ENCODE measurements around the gene SPG21.
"Not testable (repeated sequence)": the region's sequence is repeated elsewhere in the genome, so short reads cannot be mapped to it uniquely, and the experiment has no call there.

Gene SPG21, protein sequence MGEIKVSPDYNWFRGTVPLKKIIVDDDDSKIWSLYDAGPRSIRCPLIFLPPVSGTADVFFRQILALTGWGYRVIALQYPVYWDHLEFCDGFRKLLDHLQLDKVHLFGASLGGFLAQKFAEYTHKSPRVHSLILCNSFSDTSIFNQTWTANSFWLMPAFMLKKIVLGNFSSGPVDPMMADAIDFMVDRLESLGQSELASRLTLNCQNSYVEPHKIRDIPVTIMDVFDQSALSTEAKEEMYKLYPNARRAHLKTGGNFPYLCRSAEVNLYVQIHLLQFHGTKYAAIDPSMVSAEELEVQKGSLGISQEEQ

DNA sequence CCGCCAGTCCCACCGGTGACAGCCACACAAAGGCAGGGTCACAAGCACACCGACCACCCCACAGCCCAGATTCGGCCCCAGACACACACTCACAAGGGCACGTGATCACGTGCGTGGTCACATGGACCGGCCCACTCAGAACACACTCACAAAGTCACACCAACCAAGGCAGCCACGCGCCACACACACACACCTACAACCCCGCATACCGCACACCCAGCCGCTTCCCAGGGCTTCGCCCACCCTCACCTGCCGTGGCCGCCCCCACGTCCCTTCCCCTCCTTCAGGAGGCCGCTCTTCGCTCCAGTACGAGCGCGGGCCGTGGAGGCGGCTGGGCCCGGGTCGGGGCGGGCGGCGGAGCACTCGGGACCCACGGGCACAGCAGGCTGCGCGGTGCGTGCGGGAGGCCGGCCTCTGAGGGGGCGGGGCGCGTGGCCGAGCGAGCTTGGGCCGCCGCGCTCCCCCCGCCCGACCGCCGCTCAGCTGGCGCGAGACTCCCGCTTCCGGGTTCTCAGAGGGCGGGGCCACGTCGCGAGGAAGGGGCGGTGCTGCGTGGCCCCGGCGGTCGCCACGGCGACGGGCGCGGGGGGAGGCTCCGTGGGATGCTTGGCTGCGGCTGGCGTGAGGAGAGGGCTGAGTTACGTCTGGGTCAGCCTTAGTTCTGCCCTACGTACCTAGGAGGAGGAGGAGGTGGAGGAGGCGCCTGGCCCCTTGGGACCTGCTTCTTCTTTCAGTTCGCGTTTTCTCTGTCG is at the start of gene SPG21:
TSS of gene SPG21 (minus strand) at position 499 of the 752 bp plus-strand sequence. CDS start 6,345 bp downstream, outside the sequence.
- peak; percentile 96 for DNase-seq

DNA sequence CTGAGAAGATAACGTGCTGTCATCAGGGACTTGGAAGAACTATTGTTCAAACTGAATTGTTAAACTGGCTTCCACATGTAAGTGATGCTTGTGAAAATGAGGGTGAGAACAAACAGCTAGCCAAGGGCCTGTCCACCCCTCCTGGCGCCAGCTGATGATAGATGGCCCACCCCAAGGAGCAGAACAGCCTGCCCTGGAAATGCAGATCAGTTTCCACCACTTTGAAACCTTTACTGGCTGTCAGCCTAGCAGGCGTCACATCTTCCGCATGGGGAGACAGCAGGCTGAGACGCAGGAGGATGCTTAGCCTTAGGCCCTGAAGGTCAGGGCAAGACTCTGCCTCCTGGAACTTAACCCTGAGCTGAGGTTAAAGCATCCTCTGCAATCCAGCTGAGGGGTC is 49.1 kb upstream of the SPG21 start:
- no peak for DNase-seq

DNA sequence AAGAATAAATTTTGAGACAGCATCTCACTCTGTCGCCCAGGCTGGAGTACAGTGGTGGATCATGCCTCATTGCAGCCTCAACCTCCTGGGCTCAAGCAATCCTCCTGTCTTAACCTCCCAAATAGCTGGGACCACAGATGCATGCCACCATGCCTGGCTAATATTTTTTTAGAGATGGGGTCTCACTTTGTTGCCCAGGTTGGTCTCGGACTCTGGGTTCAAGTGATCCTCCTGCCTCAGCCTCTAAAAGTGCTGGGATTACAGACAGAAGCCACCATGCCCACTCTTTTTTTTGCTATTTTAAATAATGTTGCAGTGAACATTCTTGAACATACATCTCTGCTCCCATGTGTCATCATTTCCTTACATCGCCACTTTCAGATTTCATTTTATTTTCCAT is 48.7 kb upstream of the SPG21 start:
- no peak for DNase-seq

DNA sequence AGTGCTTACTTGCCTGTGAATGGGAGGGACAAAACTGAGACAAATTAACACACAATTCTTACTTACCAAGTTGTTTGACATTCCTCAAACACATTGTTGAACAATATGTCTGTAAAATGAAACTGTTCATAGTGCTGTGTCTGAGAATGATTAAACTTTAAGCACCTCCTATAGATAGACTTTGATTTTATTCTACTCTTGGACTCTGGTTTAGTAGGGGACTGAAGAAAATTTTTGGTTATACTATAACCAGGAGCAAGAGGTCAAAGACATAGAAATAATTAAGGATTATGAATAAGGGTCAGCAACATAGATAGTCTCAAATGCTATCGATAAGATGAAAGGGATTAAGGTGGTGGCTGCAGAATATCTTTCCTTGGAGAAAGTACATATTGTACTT is 47.6 kb upstream of the SPG21 start:
- no peak for DNase-seq

DNA sequence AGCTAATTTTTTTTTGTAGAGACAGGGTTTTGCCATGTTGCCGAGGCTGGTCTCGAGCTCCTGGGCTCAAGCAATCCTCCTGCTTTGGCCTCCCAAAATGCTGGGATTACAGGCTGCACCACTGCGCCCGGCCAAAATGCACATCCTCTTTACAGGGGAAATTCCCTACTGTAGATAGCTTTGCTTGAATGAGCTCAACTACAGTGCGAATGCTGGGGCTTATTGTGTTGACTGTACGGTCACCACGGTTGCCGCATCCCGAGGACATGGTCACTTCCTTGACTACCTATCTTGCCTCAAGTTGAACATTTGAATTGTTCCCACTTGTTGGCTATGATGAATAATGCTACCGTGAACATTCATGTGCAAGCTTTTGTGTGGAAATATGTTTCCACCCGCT is 45.0 kb upstream of the SPG21 start:
- DNase-seq = no peak

DNA sequence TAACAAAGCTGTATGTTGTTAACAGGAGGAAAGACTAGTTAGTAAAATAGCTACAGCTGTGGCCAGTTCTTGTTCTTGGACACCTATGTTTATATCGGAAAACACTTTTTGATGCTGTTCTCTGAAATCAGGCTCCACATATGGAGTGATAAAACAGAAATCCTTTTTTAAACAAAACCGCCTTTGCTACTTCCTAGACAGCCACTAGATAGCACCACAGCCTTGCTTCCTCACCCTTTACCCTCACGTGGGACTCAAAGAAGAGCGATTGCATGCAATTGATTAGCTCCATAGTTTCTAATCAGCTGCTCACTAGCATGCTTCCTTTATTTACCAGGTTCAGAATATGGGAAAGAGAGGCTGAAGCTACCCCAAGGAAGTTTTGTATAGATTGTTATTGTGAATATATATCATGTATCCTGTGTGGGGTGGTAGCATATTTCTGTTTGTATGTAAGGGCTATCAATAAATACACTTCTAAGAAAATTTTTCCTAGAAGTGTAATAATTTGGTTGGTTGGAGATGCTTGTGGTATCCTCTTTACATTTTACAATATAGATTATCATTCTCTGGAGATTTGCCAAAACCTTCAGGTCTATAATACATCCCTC is 44.0 kb upstream of the SPG21 start:
- peak; percentile 56 for DNase-seq

DNA sequence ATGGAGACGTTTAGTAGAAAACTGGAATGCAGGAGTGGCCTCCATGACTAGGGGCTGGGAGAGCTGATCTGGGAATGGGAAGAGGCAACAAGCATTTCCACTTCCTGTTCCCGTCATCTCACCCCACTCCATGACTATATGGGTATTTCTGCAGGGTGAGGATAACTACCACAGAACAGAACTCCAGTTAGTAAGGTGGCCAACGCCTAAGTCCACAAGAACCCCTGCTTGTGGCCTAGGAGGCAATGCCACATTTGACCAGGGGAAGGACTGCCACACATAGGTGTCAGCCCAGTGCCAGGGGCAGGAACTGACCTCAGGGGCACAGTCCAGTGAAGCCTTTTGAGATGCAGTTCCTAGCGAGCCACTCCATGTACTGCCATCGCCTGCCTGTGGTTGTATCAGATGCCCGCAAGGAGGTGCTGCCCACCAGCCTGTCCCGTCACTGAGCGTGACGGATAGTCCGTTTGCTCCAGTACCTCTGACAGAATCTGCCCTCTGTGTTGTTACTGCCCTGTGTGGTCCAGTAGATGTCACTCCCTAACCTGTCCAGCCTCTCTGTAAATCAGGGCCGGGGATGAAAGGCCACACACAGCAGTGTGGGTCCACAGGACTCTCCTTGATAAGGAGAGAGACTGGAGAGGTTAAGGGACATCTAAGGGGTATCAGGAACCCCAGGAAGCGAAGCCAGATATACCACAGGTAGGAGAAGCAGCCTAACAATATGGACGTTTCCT is 43.3 kb upstream of the SPG21 start:
- DNase-seq = peak; percentile 58

DNA sequence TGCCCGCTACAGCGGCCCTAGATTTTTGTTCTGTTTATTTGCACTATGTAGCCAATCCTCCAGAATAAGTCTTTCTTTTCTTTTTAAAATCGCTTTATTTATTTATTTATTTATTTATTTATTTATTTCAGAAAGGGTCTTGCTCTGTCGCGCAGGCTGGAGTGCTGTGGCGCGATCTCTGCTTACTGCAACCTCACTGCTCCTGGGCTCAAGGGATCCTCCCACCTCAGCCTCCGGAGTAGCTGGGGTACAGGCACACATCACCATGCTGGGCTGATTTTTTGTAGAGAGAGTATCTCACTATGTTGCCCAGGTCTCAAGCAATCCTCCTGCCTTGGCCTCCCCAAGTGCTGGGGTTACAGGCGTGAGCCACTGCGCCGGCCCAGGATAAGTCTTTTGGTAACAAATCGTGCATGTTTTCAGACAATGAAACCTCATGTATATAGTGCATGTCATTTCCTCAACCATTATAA is 40.1 kb upstream of the SPG21 start:
- no peak for DNase-seq

DNA sequence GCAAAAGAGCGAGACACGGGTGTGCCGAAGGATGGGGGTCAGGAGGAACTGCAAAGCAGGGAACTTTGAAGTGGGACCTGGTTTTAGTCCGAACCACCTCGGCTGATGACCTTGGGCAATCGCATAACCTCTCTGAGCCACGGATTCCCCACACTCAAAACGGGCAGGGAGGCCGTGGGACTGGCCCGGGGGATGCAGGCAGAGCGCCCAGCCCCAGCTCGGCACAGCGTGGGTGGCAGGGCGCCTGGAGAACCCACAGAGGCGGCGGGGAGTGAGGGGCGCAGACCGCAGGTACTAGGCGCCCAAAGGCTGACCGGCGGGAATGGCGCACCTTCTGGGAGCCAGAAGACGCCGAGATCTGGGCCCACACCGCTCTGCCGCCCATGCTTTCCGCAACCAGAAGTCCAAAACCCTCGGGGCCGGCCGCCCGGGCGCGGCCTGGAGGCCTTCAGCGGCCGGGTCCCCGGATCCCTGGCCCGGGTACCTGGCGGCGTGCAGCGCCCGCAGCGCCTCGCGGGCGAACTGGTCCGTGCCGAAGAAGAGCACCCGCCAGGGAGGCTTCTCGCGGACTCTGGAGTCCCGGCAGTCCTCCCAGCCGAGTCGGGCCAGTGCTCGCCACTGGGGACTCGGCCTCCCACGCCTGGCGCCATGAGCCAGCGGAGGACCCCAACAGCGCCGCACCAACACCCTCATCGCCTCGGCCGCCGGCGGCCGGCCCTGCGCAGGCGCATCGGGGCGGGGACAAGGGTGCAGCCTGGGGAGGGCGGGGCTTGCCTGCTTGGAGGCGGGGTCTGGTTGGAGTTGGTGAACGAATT is 39.4 kb upstream of the SPG21 start, which contains the start of gene MTFMT:
TSS of gene MTFMT (minus strand) at position 719 of the 815 bp plus-strand sequence. CDS start at position 693, 26 bp downstream.
- peak; percentile 96 for DNase-seq

DNA sequence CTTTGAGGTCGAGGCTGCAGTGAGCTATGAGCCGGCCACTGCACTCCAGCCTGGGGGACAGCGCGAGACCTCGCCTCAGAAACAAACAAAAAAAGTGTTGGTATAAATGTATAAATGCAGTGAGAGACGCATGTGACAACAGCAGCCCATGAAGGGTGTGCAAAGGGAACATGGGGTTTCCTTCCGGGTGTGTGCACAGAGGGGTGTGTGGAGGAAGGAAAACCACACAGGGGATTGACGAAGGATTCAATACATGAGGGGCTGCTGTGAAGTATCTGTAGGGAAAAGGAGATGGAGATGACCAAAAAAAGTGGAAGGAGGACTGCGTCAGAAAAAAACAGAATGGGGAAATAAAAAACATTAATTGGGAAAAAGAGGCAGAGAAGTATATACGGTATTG is 38.6 kb upstream of the SPG21 start:
- DNase-seq = peak; percentile 27

DNA sequence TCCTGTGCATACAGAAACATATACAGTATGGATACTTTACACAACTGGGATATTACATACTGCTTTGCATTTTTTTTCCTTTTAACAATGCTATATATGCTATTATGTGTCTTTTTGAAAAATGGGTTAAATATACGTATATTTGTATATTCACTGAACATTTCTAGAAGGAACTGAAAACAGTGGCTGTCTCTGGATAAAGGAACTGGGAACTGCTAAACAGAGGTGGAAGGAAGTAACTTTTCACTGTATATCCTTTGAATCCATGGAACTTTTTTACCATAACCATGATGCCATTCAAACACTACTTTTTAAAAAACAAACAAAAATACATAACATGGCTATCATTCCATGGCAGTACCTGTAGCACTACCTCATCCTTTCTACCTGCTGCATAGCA is 37.9 kb upstream of the SPG21 start:
- DNase-seq = no peak

DNA sequence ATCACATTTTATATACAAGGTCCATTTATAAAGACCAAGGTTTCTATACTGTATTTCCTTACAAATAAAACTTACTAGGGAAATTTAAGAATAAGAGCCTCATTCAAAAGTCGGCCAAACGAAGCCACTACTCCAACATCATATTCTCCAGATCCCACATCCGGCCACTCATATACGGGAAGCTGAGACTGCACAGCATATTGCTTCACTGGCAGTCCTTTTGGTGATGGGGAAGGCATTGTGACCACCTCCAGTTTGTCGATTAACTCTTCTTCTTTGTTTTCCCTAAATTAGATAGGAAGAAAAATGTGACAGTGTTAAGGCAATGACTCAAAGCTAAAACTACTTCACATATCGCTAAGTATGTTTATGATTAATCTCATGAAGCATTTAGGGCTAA is 37.0 kb upstream of the SPG21 start:
- DNase-seq = no peak

DNA sequence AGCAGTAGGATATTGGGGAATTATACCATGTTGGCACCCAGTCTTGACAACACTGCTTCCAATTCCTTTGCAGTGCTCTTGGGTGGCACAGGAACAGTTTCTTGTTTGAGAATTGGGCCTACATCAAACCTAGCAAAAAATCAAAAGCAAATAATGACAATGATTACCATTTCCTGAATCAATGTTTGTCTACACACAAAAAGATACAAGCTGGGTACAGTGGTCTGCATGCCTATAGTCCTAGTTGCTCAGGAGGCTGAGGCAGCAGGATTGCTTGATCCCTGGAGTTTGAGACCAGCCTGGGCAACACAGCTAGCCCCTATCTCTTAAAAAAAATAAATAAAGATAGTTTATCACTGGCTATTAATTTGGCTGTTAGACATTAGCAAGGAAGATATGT is 31.8 kb upstream of the SPG21 start:
- no peak for DNase-seq

DNA sequence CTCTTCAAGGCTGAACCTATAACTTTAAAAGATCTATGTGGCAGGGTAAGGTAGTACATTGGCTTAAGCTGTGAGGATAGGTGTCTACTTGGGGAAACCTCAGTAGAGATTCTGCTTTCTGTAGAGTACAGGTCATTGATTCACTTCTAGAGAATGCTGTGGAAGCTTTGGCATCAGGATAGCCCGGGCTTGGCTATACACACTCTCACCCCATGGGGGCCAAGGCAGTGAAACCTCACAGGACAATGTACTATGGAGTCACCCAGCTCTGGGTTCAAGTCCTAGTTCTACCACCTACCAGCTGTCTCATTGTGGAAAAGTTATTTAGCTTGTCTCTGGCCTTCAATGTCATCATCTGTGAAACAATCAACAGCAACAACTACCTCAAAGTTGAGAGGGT is 30.7 kb upstream of the SPG21 start:
- no peak for DNase-seq

DNA sequence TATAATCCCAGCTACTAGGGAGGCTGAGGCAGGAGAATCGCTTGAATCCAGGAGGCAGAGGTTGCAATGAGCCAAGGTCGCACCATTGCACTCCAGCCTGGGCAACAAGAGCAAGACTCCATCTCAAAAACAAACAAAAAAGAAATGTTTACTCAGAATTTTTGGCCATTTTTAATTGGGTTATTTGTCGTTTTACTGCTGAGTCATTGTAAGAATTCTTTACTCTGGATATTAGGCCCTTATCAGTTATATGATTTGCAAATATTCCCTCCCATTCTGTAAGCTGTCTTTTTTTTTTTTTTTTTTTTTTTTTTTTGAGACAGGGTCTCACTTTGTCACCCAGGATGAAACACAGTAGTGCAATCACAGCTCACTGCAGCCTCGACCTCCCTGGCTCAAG is 21.5 kb upstream of the SPG21 start:
- not testable (repeated sequence) for DNase-seq

DNA sequence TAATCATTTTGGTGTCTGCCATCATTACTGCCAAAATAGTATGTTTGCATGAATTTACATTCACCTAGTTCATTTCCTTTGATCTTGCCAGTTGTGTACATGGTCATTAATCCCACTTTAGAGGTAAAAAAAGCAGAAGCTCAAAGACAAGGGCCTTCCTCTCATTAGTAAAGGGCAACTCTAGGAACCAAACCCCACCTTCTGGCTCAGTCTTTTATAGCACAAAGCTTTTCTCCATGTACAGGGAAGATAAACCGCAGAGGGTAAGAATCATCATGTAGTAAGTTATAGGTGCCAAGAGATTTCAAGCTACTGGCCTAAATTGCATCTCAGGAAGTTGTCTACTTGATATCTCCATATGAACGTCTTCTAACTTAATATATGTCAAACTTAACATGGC is 19.3 kb upstream of the SPG21 start:
- DNase-seq = no peak

DNA sequence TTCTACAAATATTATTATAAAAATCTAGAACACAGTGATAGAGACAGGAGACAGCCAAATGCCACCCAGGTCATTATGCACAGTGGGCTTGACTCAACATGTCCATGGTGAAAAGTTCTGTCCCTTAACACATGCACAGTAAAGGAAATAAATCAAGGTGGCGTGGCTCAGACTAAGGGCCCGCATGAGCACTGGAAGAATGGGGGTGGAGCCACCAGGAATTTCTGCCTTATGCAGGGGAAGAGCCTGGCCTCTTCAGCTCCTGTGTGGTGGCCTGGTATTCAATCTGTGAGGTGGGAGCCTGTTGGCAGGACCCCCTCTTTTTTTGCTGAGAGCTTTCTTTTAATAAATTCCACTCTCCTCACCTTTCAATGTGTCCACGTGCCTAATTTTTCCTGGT is 17.2 kb upstream of the SPG21 start:
- no peak for DNase-seq

DNA sequence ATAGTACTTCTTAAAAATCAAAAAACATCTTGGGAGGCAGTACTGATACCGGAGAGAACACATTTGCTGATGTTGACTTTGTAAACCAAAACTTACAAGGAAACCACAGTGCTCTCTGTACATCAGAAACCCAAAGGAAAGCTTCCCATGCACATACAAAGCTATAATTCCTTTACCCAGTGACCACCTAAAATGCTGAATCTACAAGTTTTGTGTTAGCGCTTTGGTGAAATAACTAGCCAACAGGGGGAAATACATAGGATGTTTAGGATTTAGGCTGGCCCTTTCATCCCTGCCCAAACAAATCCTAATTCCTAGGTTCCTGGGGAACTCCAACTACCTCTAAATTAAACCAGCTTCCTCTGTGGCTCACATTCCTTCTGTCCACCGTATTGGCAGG is 15.3 kb upstream of the SPG21 start:
- DNase-seq = no peak

DNA sequence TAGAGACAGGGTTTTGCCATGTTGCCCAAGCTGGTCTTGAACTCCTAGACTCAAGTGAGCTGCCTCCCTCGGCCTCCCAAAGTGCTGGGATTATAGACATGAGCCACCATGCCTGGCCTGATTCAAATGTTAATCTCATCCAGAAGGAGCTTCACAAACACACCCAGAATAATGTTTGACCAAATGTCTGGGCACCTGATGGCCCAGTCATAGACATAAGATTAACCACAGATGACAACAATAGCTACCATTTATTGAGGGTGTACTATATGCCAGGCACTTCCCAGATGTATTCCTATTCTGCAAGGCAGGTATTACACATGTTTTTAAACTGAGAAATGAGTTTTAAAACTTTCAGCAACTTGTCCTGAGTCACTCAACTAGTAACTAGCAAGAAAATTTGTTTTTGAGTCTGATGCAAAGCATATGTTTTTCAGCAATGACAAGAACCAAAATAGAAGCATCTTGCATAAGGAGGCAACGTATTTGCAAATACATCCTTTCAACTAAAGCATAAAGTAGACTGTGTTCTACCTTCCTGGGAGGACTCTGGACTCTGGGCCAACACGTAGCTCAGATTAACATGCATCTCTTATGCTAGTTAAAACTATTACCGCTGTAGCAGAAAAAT is 8.1 kb upstream of the SPG21 start:
- no peak for DNase-seq

DNA sequence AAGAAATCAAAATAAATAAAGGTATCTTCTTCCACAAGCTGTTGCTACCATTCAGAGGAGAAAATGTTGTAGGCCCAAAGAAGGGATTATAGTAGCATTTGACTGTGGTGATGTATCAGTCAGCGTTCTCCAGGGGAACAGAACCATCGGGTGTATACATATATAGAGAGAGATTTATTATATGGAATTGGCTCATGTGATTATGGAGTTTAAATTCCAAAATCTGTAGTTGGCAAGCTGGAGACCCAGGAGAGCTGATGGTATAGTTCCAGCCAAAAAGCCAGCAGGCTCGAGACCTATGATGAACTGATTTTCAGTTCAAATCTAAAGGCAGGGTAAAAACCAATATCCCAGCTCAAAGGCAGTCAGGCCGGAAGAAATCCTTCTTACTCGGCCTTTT is 7.4 kb upstream of the SPG21 start:
- no peak for DNase-seq

DNA sequence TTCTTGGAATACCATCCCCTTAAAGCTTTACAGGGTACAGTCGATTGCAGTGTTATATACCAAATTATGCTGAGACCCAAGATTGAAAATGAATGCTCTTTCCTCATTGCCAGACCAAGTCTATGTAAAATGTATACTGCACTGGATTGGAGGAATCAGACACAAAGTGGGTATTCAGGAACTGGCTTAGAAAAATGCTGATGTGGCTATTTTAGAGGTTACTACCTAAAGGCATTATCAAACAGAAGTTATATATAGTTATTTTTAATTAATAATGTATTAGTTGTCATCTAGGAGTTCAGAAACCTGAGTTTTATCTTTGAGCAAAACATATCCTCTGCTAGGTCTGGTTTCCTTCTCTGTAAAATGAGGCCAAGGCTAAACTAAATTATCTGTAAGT is 3.6 kb upstream of the SPG21 start:
- DNase-seq = no peak
